Stimulated activated CD4-positive, alpha-beta T cell treated with anti-CD3 and anti-CD28 coated beads, Interleukin-1b, Interleukin-23, amount 100 ng/mL, for 24 hours (primary cell): ENCODE data around the gene PKM.

Source experiments
- DNase-seq, 4 experiments: peaks; one replicate each; pipeline ENCODE4 v3.0.0-alpha.2; 2020; ENCODE audit warnings: low read depth in 4 of 4, low spot score in 1 of 4

Gene PKM

GRCh38 chr15:72161361-72162132 lies 69.4 kb downstream of the PKM start:
- no peak for DNase-seq

- DNase-seq = no peak
These were observed 70.2 kb downstream of the PKM start for GRCh38 chr15:72160696-72161245.

GRCh38 chr15:72156928-72157327 lies 74.1 kb downstream of the PKM start:
- no peak for DNase-seq

- peak; percentile 69 to 77 (median 73) for DNase-seq
These were observed 75.1 kb downstream of the PKM start for GRCh38 chr15:72155635-72156616.

GRCh38 chr15:72155003-72155621 lies 75.9 kb downstream of the PKM start:
- no peak for DNase-seq

- DNase-seq = no peak
These were observed 76.7 kb downstream of the PKM start for GRCh38 chr15:72154316-72154715.

- no peak for DNase-seq
These were observed 77.6 kb downstream of the PKM start for GRCh38 chr15:72153269-72154000.
